CD4-positive, alpha-beta memory T cell (primary cell): ENCODE measurements around the gene MSI2. TPM values are rescaled to one million over a fixed set of nuclear protein-coding genes. Genes with fewer than 3 reads are reported as not detected.

Experiments
- CTCF ChIA-PET: fragments of 350-600 bp; sonication (Branson Sonifier 250); formaldehyde crosslinking; loops from one replicate; lab custom pipeline; 2021; ENCODE audit warnings: inconsistent platforms; ENCODE audit not compliant: partially characterized antibody; lab: Charles Lee
- POLR2A ChIA-PET: fragments of 350-600 bp; sonication (Branson Sonifier 250); formaldehyde crosslinking; loops from one replicate; lab custom pipeline; 2021; ENCODE audit not compliant: partially characterized antibody; lab: Charles Lee
- DNase-seq, 5 donors: peaks; one replicate each; pipeline versions ENCODE4 v3.0.0 to v3.0.0-alpha.2; 2020 to 2022; ENCODE audit warnings: mixed read lengths in 1 of 5
- H3K27ac ChIP-seq: one replicate; pipeline ENCODE4 v1.7.0; 2013; ENCODE audit warnings: low read depth, low read length
- H3K27me3 ChIP-seq: 2 replicates; pipeline ENCODE4 v1.7.0; 2013; ENCODE audit warnings: mild to moderate bottlenecking, low read length, moderate library complexity; ENCODE audit not compliant: insufficient read depth
- H3K36me3 ChIP-seq: 2 replicates; pipeline ENCODE4 v1.7.0; 2013; ENCODE audit warnings: mild to moderate bottlenecking, low read length, moderate library complexity; ENCODE audit not compliant: insufficient read depth
- H3K4me1 ChIP-seq: 2 replicates; pipeline ENCODE4 v1.7.0; 2013; ENCODE audit warnings: mild to moderate bottlenecking, low read length, moderate library complexity; ENCODE audit not compliant: insufficient read depth
- H3K4me3 ChIP-seq, 2 donors: one replicate each; pipeline ENCODE4 v1.7.0; 2013; ENCODE audit warnings: low read length in 2 of 2, mild to moderate bottlenecking in 1 of 2
- H3K9me3 ChIP-seq, 2 donors: one replicate each; pipeline ENCODE4 v1.7.0; 2013; ENCODE audit warnings: low read length in 2 of 2, control low read depth in 1 of 2; ENCODE audit not compliant: control insufficient read depth in 1 of 2
- H3K27ac Mint-ChIP-seq, 7 donors: one replicate each; pipeline ENCODE4 v1.8.0; 2020 to 2021; ENCODE audit warnings: mixed read lengths in 7 of 7, mild to moderate bottlenecking in 6 of 7, inconsistent platforms in 3 of 7, moderate library complexity in 3 of 7
- H3K27me3 Mint-ChIP-seq, 2 donors: one replicate each; pipeline ENCODE4 v1.8.0; 2020 to 2021; ENCODE audit warnings: mixed read lengths in 2 of 2
- H3K36me3 Mint-ChIP-seq, 2 donors: one replicate each; pipeline ENCODE4 v1.8.0; 2020 to 2021; ENCODE audit warnings: mixed read lengths in 2 of 2, inconsistent platforms in 1 of 2, mild to moderate bottlenecking in 1 of 2
- H3K4me1 Mint-ChIP-seq, 4 donors: one replicate each; pipeline ENCODE4 v1.8.0; 2020 to 2021; ENCODE audit warnings: mixed read lengths in 4 of 4, mild to moderate bottlenecking in 1 of 4
- H3K4me3 Mint-ChIP-seq, 8 donors: one replicate each; pipeline ENCODE4 v1.8.0; 2020 to 2021; ENCODE audit warnings: mixed read lengths in 8 of 8, mild to moderate bottlenecking in 7 of 8, moderate library complexity in 6 of 8, inconsistent platforms in 3 of 8
- H3K9me3 Mint-ChIP-seq, 8 donors: one replicate each; pipeline ENCODE4 v1.8.0; 2020 to 2021; ENCODE audit warnings: mixed read lengths in 8 of 8, mild to moderate bottlenecking in 5 of 8, inconsistent platforms in 3 of 8, moderate library complexity in 1 of 8
- intact Hi-C: fragments of 100-400 bp; cut with micrococcal nuclease; formaldehyde crosslinking; loops from one replicate; pipeline ENCODE4 v1.15.1; 2023
- polyA plus RNA-seq, 2 donors: library from polyadenylated mRNA; unstranded; fragments of 300-500 nt; fragmentation: Illumina TruSeq; gene quantifications; one replicate each; pipeline ENCODE4 v1.2.3, GENCODE V29; 2021
- total RNA-seq, 2 experiments: library from RNA; stranded (reverse); gene quantifications; one replicate each; pipeline ENCODE4 v1.2.3, GENCODE V29; 2021

MSI2 gene
- total and polyA plus RNA-seq, 4 experiments from 2014 or later: 2.1 to 110 (median 55.3) TPM

DNA sequence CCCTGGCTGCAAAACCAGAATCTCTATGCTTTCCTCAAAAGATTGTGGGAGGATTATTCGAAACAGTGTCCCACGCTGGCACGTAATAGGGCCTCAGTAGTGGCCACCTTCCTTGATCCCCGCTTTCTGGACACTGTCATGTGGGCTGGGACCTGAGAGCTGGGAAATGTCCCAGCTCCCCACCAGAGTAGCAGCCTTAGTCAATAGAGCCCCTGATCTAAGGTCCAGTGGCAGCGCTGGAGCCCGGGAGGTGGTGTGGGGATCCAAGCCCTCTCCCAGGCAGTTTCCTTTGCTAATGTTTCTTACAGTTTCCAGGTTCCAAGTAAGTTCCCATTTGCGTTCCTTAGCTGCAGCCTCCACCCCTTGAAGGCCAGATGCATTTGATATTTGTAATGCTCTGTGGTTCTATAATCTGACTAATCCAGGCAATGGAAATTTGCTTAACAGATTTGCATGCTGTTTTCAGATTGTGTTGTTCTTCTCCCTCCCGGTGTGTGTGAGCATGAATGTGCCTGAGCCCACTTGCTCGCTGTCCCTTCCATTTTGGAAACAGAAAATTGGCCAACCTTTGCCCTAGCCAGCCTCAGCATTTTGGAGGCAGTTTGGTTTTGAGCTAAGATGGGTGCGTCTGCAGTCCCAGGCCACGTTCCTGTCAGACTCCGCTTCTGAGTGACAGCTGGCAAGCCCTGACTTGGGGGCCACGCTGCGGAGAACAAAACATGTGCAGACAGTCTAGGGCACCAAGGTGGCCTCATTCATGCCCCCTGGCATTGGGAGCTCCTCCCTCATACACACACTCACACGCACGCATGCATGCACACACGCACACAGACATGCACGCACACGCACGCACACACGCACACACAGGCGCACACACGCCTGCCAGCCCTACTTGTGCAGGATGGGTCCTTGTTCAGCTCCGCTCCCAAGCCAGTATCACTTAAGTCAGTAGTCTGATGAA lies 419.4 kb downstream of the MSI2 start:
- DNase-seq: no peak
- H3K4me1 ChIP-seq: peaks cover 15% of the 10 kb centered on the region
- Mint-ChIP-seq H3K36me3 (peaks cover 26 to 30% of the 10 kb centered on the region in 2 donors), H3K4me3 (no peak overlapping the region), H3K27ac (no peak overlapping the region), H3K4me1 (peaks cover 7 to 25% (median 17%) of the 10 kb centered on the region in 4 donors), H3K9me3 (no peaks in the 10 kb centered on the region), H3K27me3 (no peaks in the 10 kb centered on the region)
- H3K9me3 ChIP-seq: no peaks in the 10 kb centered on the region
- ChIA-PET CTCF (interaction anchor here (1.4 to 7.9 kb wide), 4 partner anchors 14 to 432 kb away, joined by 3 to 217 read pairs (median 4); no protein-coding TSS in a partner anchor), POLR2A (interaction anchor here (1.3 kb wide), 1 partner anchor 76 kb away, joined by 4 read pairs; no protein-coding TSS in a partner anchor)
- no peaks in the 10 kb centered on the region for H3K36me3 ChIP-seq
- no peak overlapping the region for H3K27ac ChIP-seq
- intact Hi-C loops: no loop called here
- no peak overlapping the region for H3K4me3 ChIP-seq
- no peaks in the 10 kb centered on the region for H3K27me3 ChIP-seq

- ChIA-PET POLR2A (no interaction called here), CTCF (interaction anchor here (7.9 kb wide), 1 partner anchor 79 kb away, joined by 217 read pairs; no protein-coding TSS in a partner anchor)
- H3K27me3 ChIP-seq: no peaks in the 10 kb centered on the region
- Mint-ChIP-seq H3K27me3 (no peaks in the 10 kb centered on the region), H3K36me3 (peaks cover 26 to 30% of the 10 kb centered on the region in 2 donors), H3K27ac (peak overlapping the region in 1 of 7 donors; percentile 27), H3K4me1 (peaks cover 6 to 17% (median 13%) of the 10 kb centered on the region in 4 donors), H3K9me3 (no peaks in the 10 kb centered on the region), H3K4me3 (no peak overlapping the region)
- H3K27ac ChIP-seq: no peak overlapping the region
- intact Hi-C loops: no loop called here
- no peaks in the 10 kb centered on the region for H3K36me3 ChIP-seq
- DNase-seq: no peak
- no peak overlapping the region for H3K4me3 ChIP-seq
- peaks cover 11% of the 10 kb centered on the region for H3K4me1 ChIP-seq
- H3K9me3 ChIP-seq: no peaks in the 10 kb centered on the region
Measured at GRCh38 chr17:57676543-57676942, 420.2 kb downstream of the MSI2 start.

GRCh38 chr17:57677301-57677700 lies 421.0 kb downstream of the MSI2 start:
- no peak overlapping the region for H3K4me3 Mint-ChIP-seq
- H3K27me3 Mint-ChIP-seq: no peaks in the 10 kb centered on the region
- no peaks in the 10 kb centered on the region for H3K9me3 Mint-ChIP-seq
- no peak for DNase-seq
- H3K27ac Mint-ChIP-seq: peak overlapping the region in 1 of 7 donors; percentile 11
- H3K36me3 Mint-ChIP-seq: peaks cover 26 to 33% of the 10 kb centered on the region in 2 donors
- H3K27me3 ChIP-seq: no peaks in the 10 kb centered on the region
- POLR2A ChIA-PET: interaction anchor here (1.0 kb wide), 1 partner anchor 10 kb away, joined by 3 read pairs; no protein-coding TSS in a partner anchor
- H3K4me1 Mint-ChIP-seq: peaks cover under 1 to 10% (median 5%) of the 10 kb centered on the region in 4 donors
- H3K27ac ChIP-seq: no peak overlapping the region
- peaks cover 4% of the 10 kb centered on the region for H3K4me1 ChIP-seq
- CTCF ChIA-PET: interaction anchor here (0.6 to 7.9 kb wide), 3 partner anchors 79 to 179 kb away, joined by 3 to 217 read pairs (median 3); no protein-coding TSS in a partner anchor
- intact Hi-C loops: no loop called here
- H3K36me3 ChIP-seq: no peaks in the 10 kb centered on the region
- H3K9me3 ChIP-seq: no peaks in the 10 kb centered on the region
- no peak overlapping the region for H3K4me3 ChIP-seq

GRCh38 chr17:57677858-57678257 lies 421.5 kb downstream of the MSI2 start:
- no peaks in the 10 kb centered on the region for H3K36me3 ChIP-seq
- peaks cover 26 to 33% of the 10 kb centered on the region in 2 donors for H3K36me3 Mint-ChIP-seq
- intact Hi-C loops: no loop called here
- H3K9me3 ChIP-seq: no peaks in the 10 kb centered on the region
- H3K9me3 Mint-ChIP-seq: no peaks in the 10 kb centered on the region
- no peaks in the 10 kb centered on the region for H3K4me1 ChIP-seq
- no peaks in the 10 kb centered on the region for H3K27me3 Mint-ChIP-seq
- peaks cover 0 to 4% (median 2%) of the 10 kb centered on the region in 4 donors for H3K4me1 Mint-ChIP-seq
- DNase-seq: no peak
- no peak overlapping the region for H3K4me3 ChIP-seq
- no peak overlapping the region for H3K27ac ChIP-seq
- no peak overlapping the region for H3K27ac Mint-ChIP-seq
- no peak overlapping the region for H3K4me3 Mint-ChIP-seq
- H3K27me3 ChIP-seq: no peaks in the 10 kb centered on the region
- ChIA-PET POLR2A (interaction anchor here (1.0 kb wide), 1 partner anchor 10 kb away, joined by 3 read pairs; no protein-coding TSS in a partner anchor), CTCF (interaction anchor here (0.6 to 1.2 kb wide), 2 partner anchors 80 to 180 kb away, joined by 3 read pairs; no protein-coding TSS in a partner anchor)

DNA sequence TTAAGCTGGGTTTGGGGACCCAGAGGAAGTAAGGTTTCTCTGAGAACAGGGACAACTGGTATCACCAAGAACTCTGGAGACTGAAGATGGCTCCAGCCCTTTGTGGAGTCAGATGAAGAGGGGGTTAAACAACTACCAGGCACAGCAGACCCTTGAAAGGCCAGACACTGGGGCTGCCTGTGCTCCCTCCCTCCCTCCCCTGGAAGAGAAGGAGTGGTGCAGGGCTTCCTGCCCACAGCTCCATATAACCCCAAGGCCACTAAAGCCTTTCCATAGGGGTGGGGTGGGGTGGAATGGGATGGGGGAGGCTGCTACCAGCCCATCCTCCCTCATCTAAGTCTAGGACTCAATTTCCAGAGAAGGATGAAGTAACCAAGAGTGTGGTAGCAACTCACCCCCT lies 422.1 kb downstream of the MSI2 start:
- H3K27me3 Mint-ChIP-seq: no peaks in the 10 kb centered on the region
- no peak overlapping the region for H3K4me3 Mint-ChIP-seq
- H3K36me3 Mint-ChIP-seq: peaks cover 29 to 39% of the 10 kb centered on the region in 2 donors
- no peaks in the 10 kb centered on the region for H3K9me3 ChIP-seq
- H3K4me1 Mint-ChIP-seq: no peaks in the 10 kb centered on the region
- intact Hi-C loops: no loop called here
- H3K27me3 ChIP-seq: no peaks in the 10 kb centered on the region
- no peak overlapping the region for H3K27ac ChIP-seq
- no peaks in the 10 kb centered on the region for H3K4me1 ChIP-seq
- no peak overlapping the region for H3K27ac Mint-ChIP-seq
- no peaks in the 10 kb centered on the region for H3K36me3 ChIP-seq
- ChIA-PET CTCF (interaction anchor here (1.2 to 1.6 kb wide), 2 partner anchors 80 to 156 kb away, joined by 3 read pairs; no protein-coding TSS in a partner anchor), POLR2A (no interaction called here)
- H3K4me3 ChIP-seq: no peak overlapping the region
- no peaks in the 10 kb centered on the region for H3K9me3 Mint-ChIP-seq
- no peak for DNase-seq

DNA sequence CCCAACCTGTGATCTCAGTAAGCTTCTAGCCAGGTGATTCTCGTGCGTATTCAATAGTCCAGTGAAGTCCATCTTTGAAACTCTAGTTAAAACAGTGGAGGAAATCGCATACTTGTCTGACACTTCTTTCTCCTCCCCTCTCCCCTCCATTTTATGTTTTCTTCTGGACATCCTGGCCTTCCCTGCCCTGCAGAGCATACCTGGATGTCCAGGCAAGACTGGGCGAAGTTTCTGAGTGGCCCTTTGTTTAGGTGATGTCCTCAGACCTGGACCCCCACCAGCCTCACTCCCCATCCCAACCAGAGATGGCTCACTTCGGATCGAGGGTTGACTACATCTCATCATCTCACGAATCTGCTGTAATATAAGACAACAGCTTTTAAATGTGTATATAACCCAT lies 423.0 kb downstream of the MSI2 start:
- Mint-ChIP-seq H3K4me3 (no peak overlapping the region), H3K4me1 (no peaks in the 10 kb centered on the region), H3K27ac (peak overlapping the region in 2 of 7 donors; percentile 34 to 52), H3K9me3 (no peaks in the 10 kb centered on the region), H3K27me3 (no peaks in the 10 kb centered on the region), H3K36me3 (peaks cover 32 to 45% of the 10 kb centered on the region in 2 donors)
- no peak overlapping the region for H3K27ac ChIP-seq
- H3K9me3 ChIP-seq: no peaks in the 10 kb centered on the region
- CTCF ChIA-PET: interaction anchor here (0.8 to 2.1 kb wide), 3 partner anchors 8 to 155 kb away, joined by 3 to 12 read pairs (median 3); no protein-coding TSS in a partner anchor
- H3K4me3 ChIP-seq: no peak overlapping the region
- intact Hi-C loops: no loop called here
- POLR2A ChIA-PET: no interaction called here
- no peaks in the 10 kb centered on the region for H3K4me1 ChIP-seq
- no peaks in the 10 kb centered on the region for H3K27me3 ChIP-seq
- no peaks in the 10 kb centered on the region for H3K36me3 ChIP-seq
- DNase-seq: no peak
